H54 (cell line): Measurements from ENCODE around the gene MDH2.
"Not testable (repeated sequence)": the region's sequence is repeated elsewhere in the genome, so short reads cannot be mapped to it uniquely, and the experiment has no call there.

ENCODE experiments used
- DNase-seq: peaks from one replicate; pipeline ENCODE4 v3.0.0; 2011; ENCODE audit warnings: low spot score, mixed read lengths; ENCODE audit not compliant: insufficient read length
- FAIRE-seq: peaks from 3 replicates; lab custom pipeline; 2011; peaks lifted over from hg19 to GRCh38; lab: Jason Lieb, UNC
- POLR2A ChIP-seq: IDR thresholded peaks from 2 replicates; pipeline ENCODE4 v1.6.1; 2011; ENCODE audit warnings: low read depth, mild to moderate bottlenecking, low read length

MDH2 gene

DNA sequence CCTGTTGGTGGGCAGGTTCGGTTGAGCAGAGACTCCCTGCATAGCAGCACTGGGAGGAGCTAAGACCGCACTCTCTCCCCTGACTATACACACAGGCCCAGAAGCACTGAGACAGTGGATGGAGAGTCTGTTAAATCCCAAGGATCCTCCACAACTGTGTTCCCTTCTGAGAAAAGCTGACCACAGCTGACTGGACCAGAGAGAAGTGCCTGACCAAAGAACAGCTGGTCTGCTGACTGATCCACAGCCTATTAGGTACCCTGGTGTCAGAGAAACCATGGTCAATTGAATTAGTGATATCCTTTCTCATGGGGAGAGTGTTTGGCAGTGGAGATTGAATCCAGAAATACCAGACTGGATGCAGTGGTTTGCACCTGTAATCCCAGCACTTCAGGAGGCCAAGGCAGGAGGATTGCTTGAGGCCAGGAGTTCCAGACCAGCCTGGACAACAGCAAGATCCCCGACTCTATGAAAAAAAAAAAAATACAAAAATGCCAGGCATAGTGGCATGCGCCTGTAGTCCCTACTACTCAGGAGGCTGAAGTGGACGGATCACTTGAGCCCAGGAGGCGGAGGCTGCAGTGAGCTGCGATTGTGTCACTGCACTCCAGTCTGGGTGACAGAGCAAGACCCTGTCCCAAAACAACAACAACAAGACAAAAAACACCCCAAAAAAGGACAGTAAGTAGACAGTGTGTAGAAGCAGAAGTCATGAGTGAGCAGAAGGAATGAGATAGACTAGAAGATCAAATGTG lies 25.7 kb upstream of the MDH2 start:
- DNase-seq: no peak
- FAIRE-seq: no peak
- TF ChIP-seq POLR2A: no peak

DNA sequence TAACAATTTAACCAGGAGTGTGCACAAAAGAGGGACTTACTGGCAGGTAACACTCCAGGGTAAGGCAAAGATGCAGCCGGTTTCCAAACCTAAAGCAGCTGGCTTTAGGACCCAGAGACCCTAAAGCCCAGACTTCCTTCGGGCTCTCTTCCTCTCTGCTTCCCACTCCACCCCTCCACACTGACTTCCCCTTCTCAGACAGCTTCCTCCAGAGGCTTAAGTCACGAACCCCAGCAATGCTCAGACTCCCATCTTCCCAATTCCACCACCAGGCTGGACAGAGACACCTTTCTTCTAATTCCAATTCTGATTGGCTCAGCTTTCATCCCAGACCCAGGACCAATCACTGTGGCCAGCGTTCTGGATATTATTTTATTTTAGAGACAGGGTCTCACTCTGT lies 24.9 kb upstream of the MDH2 start:
- FAIRE-seq (no peak), DNase-seq (no peak)
- no peak for TF ChIP-seq POLR2A

DNA sequence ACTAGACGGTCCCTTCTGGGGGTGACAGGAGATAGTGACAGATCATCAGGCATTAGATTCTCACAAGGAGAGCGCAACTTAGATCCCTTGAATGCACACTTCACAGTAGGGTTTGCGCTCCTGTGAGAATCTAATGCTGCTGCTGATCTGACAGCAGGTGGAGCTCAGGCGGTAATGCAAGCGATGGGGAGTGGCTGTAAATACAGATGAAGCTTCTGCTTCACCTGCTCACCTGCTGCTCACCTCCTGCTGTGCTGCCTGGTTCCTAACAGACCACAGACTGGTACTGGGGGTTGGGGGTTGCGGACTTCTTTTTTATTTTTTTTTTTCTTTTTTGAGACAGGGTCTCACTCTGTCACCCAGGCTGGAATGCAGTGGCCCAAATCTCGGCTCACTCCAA lies 18.2 kb upstream of the MDH2 start:
- not testable (repeated sequence) for FAIRE-seq, DNase-seq

DNA sequence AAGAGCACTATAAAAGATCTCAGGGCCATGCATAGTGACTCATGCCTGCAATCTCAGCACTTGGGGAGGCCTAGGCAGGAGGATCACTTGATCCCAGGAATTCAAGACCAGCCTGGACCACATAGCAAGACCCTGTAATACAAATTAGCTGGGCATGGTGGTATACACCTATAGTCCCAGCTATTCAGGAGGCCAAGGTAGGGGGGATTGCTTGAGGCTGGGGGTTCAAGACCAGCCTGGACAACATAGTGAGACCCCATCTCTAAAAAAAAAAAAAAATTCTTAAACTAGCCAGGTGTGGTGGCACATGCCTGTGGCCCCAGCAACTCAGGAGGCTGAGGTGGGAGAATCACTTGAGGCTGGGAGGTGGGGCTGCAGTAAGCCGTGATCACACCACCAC lies 15.9 kb upstream of the MDH2 start:
- DNase-seq (no peak), FAIRE-seq (no peak)
- TF ChIP-seq POLR2A: no peak

DNA sequence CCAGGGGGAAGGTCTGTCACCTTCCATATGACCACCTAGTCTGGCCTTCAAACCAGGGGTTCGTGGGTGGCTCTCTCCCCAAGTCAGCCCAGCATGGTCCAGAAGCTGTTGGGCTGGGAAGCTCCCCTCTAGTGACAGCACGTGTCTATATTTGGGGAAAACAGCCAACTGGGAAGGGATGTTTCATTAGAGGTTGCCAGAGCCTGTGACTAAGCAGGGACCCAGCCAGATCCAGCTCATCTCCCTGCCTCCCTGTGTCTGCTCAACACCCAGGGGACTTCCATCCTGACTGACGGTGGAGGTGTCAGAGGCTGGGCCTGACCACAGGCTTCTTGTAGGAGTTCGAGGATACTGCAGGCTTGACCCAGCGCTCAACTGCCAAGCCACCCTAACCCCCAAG lies 10.6 kb upstream of the MDH2 start:
- FAIRE-seq (no peak), DNase-seq (peak; percentile 61)
- no peak for TF ChIP-seq POLR2A

DNA sequence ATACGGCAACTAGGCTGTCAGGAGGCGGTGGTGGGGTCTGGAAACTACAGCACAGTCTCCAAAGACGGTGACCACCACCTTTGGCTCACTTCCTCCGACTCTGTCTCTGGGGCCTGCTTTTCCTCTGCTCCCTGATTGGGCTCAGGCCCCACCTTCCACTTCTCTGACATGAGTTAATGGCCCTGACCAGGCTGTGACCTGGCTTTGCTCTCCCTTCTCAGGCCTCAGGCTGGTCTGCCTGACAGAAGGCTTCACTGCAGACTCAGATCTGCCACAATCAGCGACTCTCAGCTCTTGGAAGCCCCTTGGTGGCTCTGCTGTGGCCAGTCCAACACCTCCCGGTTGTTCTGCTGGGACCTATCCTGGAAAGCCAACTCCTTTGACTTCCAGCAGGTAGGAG lies 7.8 kb upstream of the MDH2 start:
- TF ChIP-seq POLR2A: no peak
- FAIRE-seq: no peak
- no peak for DNase-seq

DNA sequence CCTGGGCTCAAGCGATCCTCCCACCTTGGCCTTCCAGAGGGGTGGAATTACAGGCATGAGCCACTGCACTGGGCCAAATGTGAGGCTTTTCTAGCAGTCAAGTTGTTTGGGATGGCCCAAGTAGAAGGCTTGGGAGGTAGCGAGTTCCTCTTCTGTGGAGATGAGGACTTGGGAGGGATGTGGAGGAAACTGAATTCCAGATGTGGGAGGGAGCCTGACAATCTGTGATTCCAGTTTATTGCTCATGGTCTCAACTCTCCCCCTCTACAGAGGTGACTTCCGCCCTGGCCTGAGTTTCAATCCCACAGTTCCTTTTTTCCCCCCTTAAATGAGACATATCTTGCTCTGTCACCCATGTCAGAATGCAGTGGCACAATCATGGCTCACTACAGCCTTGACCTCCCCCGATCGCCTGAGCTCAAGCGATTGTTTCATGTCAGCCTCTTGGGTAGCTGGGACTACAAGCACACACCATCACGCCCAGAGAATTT lies 3.5 kb upstream of the MDH2 start:
- FAIRE-seq: no peak
- TF ChIP-seq POLR2A: no peak
- DNase-seq: no peak

DNA sequence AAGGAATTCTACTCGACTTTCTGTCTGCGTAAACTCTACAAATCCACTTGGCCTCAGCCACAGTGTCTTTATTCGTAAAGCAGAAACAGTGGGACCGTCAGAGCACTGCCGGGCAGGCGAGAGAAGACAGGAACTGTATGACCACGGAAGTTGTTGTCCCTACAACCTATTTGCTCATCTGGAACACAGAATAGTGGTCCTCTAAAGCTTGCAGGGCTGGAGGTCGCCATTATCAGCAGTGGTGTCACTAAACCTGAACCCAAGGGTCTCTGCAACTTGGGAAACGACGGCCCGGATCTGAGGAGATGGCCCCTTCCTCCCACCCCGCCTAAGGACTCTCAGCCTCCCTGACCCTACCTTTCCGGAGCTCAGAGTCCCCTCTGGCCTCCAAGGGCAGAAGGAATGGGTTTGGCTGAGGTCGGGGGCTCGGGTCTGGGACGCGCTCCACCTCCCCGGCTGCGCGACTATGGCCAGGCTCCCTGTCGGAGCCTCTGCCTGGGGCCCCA lies 548 bp upstream of the MDH2 start:
- FAIRE-seq (no peak), DNase-seq (no peak)
- TF ChIP-seq POLR2A: no peak

DNA sequence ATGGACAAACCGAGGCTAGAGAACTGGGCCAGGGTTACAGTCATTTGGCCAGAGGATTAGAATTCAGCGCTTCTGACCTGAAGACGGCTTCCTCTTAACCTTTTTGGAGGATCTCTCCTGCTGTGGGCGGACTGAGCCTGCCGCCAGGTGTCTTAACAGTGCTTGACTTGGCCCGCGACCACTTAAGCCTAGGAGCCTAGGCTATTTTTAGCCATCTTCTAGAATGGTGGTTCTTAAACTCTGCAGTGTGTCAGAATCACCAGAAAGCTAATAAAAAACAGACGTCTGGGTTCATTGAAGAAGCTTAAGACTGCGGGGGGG lies 722 bp downstream of the MDH2 start:
- FAIRE-seq (no peak), DNase-seq (no peak)
- TF ChIP-seq POLR2A: no peak

DNA sequence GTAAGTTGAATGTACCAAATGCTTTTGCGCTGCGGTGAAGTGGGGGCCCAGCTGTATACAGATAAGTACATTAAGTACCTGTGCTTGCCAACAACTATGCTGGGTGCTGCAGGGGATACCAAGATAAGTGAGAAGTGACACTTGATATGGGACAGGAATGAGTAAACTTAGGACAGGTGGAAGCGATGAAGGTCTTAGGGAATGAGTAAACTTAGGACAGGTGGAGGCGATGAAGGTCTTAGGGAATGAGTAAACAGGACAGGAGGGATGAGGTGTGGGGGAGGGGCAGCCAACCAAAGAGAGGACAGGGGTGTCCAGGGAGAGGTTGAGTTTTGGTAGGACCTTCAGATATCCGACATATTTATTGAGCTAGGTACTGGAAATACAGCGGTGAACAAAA lies 1.4 kb downstream of the MDH2 start:
- DNase-seq (no peak), FAIRE-seq (no peak)

DNA sequence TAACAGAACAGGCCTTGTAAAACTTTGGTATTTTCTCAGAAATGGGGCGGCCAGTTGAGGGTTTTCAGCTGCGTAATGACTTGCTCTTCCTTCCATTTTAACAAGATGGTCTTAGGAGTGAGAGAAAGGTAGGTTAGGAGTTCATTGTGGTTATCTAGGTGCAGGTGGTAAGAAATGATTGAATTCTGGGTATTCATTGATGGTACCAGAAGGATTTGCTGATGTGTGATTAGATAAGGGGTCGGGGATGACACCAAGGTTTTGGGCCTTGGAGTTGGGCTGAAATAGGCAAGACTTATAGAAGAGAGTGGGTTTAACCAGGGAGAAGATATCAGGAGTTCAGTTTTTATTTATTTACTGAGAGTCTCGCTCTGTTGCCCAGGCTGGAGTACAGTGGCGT lies 2.6 kb downstream of the MDH2 start:
- DNase-seq (no peak), FAIRE-seq (no peak)
- TF ChIP-seq POLR2A: no peak

More for the DNA sequence above, 1.4 kb downstream of the MDH2 start:
- TF ChIP-seq POLR2A: no peak

DNA sequence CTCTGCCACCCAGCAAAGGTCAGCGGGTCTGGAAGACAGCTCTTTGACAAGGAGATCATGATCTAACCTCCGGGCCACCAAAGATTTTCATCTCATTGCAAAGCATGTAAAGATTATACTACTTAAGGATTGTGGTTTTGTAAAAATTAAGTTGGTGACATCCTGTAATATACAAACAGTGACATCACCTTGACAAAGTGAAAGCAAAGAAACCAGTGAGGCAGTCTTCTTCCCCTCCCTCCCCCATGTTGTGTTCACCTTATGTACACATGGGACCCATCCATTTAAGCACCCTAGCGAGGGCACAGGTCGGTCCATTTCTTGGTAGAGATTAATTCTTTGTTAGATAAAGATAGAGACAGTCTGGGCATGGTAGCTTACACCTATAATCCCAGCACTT lies 3.9 kb downstream of the MDH2 start:
- no peak for DNase-seq
- no peak for FAIRE-seq
- TF ChIP-seq POLR2A: no peak

DNA sequence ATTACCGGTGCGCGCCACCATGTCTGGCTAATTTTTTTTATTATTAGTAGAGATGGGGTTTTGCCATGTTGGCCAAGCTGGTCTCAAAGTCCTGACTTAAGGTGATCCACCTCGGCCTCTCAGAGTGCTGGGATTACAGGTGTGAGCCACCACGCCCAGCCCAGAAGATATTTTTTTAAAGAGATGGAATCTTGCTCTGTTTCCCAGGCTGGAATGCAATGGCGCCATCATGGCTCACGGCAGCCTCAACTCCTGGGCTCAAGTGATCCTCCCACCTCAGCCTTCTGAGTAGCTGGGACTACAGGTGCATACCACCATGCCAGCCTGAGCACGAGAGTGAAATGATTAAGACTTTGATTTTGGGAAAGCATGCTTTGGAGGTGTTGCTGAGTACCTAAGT lies 4.8 kb downstream of the MDH2 start:
- FAIRE-seq: not testable (repeated sequence)

DNA sequence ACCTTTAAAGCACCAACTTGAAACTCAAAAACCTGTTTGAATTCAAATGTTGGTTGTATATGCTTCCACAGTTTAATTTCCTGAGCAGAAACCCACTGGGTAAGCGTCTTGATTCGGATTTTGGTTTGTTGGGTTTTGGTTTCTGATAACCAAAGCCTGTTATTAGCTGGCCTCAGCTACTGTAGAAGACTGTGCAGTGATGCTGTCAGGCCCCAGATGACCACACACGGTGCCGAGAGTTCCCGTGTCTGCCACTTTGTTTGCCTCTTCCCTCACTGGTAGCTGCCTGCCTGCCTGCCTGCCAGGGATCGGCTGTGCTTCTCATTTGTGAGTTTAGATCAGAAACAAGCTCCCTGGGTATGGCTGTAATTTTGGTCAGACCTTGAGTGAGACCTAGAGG lies 5.6 kb downstream of the MDH2 start:
- no peak for FAIRE-seq
- DNase-seq: no peak
- TF ChIP-seq POLR2A: no peak

More for the DNA sequence above, 4.8 kb downstream of the MDH2 start:
- not testable (repeated sequence) for DNase-seq
